ENCODE data around the gene AKAP13. TPM values are rescaled to one million over a fixed set of nuclear protein-coding genes. Genes with fewer than 3 reads are reported as not detected.

AKAP13 gene
- total RNA-seq, 4 donors from 2014 or later, result 131 to 265 (median 224) TPM

GRCh38 chr15:85407421-85408269 lies 27.2 kb downstream of the AKAP13 start:
- TF ChIP-seq CTCF (IDR thresholded peaks at IDR 0.05; ENCODE audit: low read depth), result no peak

- TF ChIP-seq CTCF (IDR thresholded peaks at IDR 0.05; ENCODE audit: low read depth), result no peak
Measured at GRCh38 chr15:85408270-85408746, 27.9 kb downstream of the AKAP13 start.

- TF ChIP-seq CTCF (IDR thresholded peaks at IDR 0.05; ENCODE audit: low read depth), result no peak
Measured at GRCh38 chr15:85412066-85412465, 31.7 kb downstream of the AKAP13 start.

GRCh38 chr15:85412956-85413854 lies 32.8 kb downstream of the AKAP13 start:
- TF ChIP-seq CTCF (IDR thresholded peaks at IDR 0.05; ENCODE audit: low read depth), result no peak

GRCh38 chr15:85414037-85414436 lies 33.6 kb downstream of the AKAP13 start:
- no peak for TF ChIP-seq CTCF (IDR thresholded peaks at IDR 0.05; ENCODE audit: low read depth)

- TF ChIP-seq CTCF (IDR thresholded peaks at IDR 0.05; ENCODE audit: low read depth), result no peak
Measured at GRCh38 chr15:85414495-85414894, 34.1 kb downstream of the AKAP13 start.

GRCh38 chr15:85414991-85415390 lies 34.6 kb downstream of the AKAP13 start:
- no peak for TF ChIP-seq CTCF (IDR thresholded peaks at IDR 0.05; ENCODE audit: low read depth)
